ENCODE results near the gene LCLAT1.

Gene LCLAT1

DNA sequence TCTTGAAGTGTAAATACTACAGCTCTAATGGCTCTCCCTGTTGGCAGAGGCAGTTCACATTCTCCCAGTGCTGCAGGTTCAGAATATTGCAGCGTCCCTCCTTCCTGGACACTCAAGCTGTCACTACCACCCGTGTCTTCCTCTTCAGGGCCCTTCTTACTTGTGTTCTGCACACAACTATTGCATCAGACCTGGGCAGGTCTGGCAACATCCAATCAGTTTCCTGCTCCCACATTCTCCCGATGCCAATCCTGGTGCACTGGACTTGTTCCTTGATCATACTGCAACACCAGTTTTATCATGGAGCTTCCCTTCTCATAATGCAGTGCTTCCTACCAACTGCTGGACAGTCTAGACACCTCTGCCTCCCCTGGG is 198.7 kb downstream of the LCLAT1 start:
- no peak overlapping the region for H3K9ac ChIP-seq (ENCODE audit: insufficient read length)
- no peak overlapping the region for H3K27ac ChIP-seq
- H3K4me3 ChIP-seq = no peak overlapping the region
- no peak for DNase-seq (ENCODE audit: low read depth, low spot score)
- no peaks in the 10 kb centered on the region; the same call in 1 of the 2 replicates for H3K36me3 ChIP-seq (ENCODE audit: insufficient read depth, low read length)
- no peak for TF ChIP-seq FOXP2 (optimal IDR thresholded peaks at IDR 0.05; ENCODE audit: control extremely low read depth, extremely low read length, insufficient read depth)
- TF ChIP-seq EZH2 (IDR thresholded peaks at IDR 0.05) = no peak
- no peak for TF ChIP-seq POLR2AphosphoS5 (IDR thresholded peaks at IDR 0.05; ENCODE audit: borderline replicate concordance, low read depth, low read length)
- no peaks in the 10 kb centered on the region for H3K9me3 ChIP-seq (ENCODE audit: low read depth, low read length)

DNA sequence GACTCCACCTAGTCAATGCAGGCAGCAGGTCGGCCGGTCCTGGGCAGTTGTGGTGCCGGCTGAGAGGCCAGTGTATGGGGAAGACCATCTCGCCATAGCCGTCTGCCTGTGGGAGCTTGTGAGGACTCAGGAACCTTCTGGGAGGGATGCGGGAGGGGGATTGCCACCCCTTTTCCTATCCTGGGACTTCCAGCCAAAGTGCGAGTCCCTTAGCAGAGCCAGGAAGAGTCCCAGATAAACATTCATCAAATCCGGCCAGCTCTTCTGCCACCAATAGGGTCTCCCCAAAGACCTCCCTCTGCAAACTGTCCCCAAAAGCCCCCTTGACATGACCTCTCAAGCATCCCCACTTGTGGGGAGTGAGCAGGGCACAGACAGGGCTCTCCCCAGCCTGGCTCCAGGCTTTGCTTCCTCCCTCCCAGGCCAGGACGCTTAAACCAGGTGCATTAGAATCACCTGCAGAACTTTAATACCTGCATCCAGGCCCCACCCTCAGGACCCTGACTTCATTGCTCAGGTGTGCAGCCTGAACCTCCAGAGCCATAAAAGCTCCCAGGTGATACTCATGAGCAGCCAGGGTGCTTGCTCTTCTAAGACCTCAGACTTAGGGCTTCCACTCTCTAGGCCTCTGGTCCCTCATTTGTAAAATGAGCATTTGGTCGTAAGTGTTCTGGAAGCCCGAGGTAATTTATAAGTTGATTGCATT is 200.9 kb downstream of the LCLAT1 start:
- TF ChIP-seq POLR2AphosphoS5 (IDR thresholded peaks at IDR 0.05; ENCODE audit: borderline replicate concordance, low read depth, low read length) = no peak
- TF ChIP-seq FOXP2 (optimal IDR thresholded peaks at IDR 0.05; ENCODE audit: control extremely low read depth, extremely low read length, insufficient read depth) = no peak
- no peak for TF ChIP-seq EZH2 (IDR thresholded peaks at IDR 0.05)
- no peaks in the 10 kb centered on the region for H3K36me3 ChIP-seq (ENCODE audit: insufficient read depth, low read length)
- no peak overlapping the region for H3K27ac ChIP-seq
- H3K9me3 ChIP-seq (ENCODE audit: low read depth, low read length) = no peaks in the 10 kb centered on the region
- H3K4me3 ChIP-seq = no peak overlapping the region
- H3K9ac ChIP-seq (ENCODE audit: insufficient read length) = no peak overlapping the region
- no peak for DNase-seq (ENCODE audit: low read depth, low spot score)

DNA sequence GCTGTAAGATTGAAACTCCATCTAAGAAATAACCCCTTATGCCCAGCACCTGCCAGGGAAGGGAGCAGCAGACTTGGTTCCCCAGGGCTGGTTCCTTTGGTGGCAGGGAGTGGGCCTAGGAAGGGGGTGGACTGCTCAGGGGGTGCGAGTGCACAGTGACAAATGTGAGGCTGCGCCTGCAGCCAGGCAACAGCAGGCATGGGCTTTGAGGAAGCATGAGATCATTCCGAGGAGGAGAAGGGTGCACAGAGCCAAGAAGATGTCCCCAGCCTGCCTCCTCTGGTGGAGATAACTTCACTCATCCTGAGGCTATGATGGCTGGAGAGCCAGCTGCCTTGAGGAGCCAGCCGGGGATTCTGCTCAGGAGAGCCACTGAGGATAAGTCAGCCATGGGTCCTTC is 202.2 kb downstream of the LCLAT1 start:
- Histone ChIP-seq H3K36me3 (ENCODE audit: insufficient read depth, low read length) (no peaks in the 10 kb centered on the region), H3K9ac (ENCODE audit: insufficient read length) (no peak overlapping the region), H3K27ac (no peak overlapping the region), H3K4me3 (no peak overlapping the region), H3K9me3 (ENCODE audit: low read depth, low read length) (no peaks in the 10 kb centered on the region)
- TF ChIP-seq FOXP2 (optimal IDR thresholded peaks at IDR 0.05; ENCODE audit: control extremely low read depth, extremely low read length, insufficient read depth) = no peak
- no peak for TF ChIP-seq POLR2AphosphoS5 (IDR thresholded peaks at IDR 0.05; ENCODE audit: borderline replicate concordance, low read depth, low read length)
- TF ChIP-seq EZH2 (IDR thresholded peaks at IDR 0.05) = no peak
- DNase-seq (ENCODE audit: low read depth, low spot score) = no peak

- DNase-seq (ENCODE audit: low read depth, low spot score) = no peak
- H3K9me3 ChIP-seq (ENCODE audit: low read depth, low read length) = no peaks in the 10 kb centered on the region
- H3K4me3 ChIP-seq = no peak overlapping the region
- H3K36me3 ChIP-seq (ENCODE audit: insufficient read depth, low read length) = no peaks in the 10 kb centered on the region
- H3K9ac ChIP-seq (ENCODE audit: insufficient read length) = no peak overlapping the region
- no peak overlapping the region for H3K27ac ChIP-seq
- TF ChIP-seq FOXP2 (optimal IDR thresholded peaks at IDR 0.05; ENCODE audit: control extremely low read depth, extremely low read length, insufficient read depth) = no peak
- TF ChIP-seq POLR2AphosphoS5 (IDR thresholded peaks at IDR 0.05; ENCODE audit: borderline replicate concordance, low read depth, low read length) = no peak
- TF ChIP-seq EZH2 (IDR thresholded peaks at IDR 0.05) = no peak
Measured at GRCh38 chr2:30649828-30650227, 202.8 kb downstream of the LCLAT1 start.

DNA sequence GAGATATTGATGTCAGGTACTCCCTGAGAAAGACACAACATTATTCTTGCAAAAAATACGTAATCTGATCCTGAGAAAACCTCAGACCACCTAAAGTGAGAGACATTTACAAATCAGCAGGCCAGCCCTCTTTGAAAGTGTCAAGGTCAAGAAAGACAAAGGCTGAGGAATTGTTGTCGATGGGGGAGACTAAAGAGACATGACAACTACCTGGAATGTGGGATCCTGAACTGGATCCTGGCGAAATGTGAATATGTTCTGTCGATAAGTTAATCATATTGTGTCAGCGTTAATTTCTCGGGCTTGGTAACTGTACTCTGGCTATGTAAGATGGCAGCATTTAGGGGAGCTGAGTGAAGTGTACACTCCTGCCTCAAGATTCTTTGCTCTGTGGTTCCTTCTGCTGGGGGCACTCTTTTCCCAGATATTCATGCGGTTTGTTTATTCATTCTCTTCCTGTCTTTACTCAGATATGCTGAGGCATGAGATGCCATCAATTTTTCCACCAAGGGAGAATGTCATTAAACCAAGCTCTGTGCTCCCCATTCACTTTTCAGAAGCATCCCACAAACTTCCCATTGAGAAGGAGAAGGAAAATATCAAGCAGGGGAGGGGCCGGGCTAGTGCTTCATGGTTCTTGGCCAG is 205.3 kb downstream of the LCLAT1 start:
- TF ChIP-seq FOXP2 (optimal IDR thresholded peaks at IDR 0.05; ENCODE audit: control extremely low read depth, extremely low read length, insufficient read depth) (no peak), POLR2AphosphoS5 (IDR thresholded peaks at IDR 0.05; ENCODE audit: borderline replicate concordance, low read depth, low read length) (no peak), EZH2 (IDR thresholded peaks at IDR 0.05) (no peak)

DNA sequence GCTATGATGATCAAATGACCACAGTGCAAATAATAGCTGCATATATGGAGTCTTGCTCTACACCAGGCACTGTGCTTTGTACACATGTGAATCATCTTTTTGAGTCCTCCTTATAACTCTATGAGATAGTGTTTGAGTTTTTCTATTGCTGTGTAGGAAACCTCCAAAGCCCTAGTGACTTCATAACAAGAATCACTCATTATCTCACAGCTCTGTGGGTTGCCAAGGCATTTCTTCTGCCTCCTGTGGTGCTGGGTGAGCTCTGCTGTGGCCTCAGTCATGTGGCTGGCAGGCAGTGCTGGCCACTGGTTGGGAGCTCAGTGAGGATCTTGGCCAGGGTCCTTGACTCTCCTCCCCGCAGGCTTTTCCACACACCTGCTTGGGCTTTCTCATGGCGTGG is 206.8 kb downstream of the LCLAT1 start:
- TF ChIP-seq FOXP2 (optimal IDR thresholded peaks at IDR 0.05; ENCODE audit: control extremely low read depth, extremely low read length, insufficient read depth) (no peak), POLR2AphosphoS5 (IDR thresholded peaks at IDR 0.05; ENCODE audit: borderline replicate concordance, low read depth, low read length) (no peak), EZH2 (IDR thresholded peaks at IDR 0.05) (no peak)
- no peak overlapping the region for H3K27ac ChIP-seq
- H3K9ac ChIP-seq (ENCODE audit: insufficient read length) = no peak overlapping the region
- no peak for DNase-seq (ENCODE audit: low read depth, low spot score)
- no peaks in the 10 kb centered on the region for H3K36me3 ChIP-seq (ENCODE audit: insufficient read depth, low read length)
- no peak overlapping the region for H3K4me3 ChIP-seq
- H3K9me3 ChIP-seq (ENCODE audit: low read depth, low read length) = no peaks in the 10 kb centered on the region

More for the DNA sequence above, 205.3 kb downstream of the LCLAT1 start:
- no peak for DNase-seq (ENCODE audit: low read depth, low spot score)
- no peaks in the 10 kb centered on the region for H3K9me3 ChIP-seq (ENCODE audit: low read depth, low read length)
- H3K4me3 ChIP-seq = no peak overlapping the region
- H3K36me3 ChIP-seq (ENCODE audit: insufficient read depth, low read length) = no peaks in the 10 kb centered on the region
- H3K9ac ChIP-seq (ENCODE audit: insufficient read length) = no peak overlapping the region
- no peak overlapping the region for H3K27ac ChIP-seq

DNA sequence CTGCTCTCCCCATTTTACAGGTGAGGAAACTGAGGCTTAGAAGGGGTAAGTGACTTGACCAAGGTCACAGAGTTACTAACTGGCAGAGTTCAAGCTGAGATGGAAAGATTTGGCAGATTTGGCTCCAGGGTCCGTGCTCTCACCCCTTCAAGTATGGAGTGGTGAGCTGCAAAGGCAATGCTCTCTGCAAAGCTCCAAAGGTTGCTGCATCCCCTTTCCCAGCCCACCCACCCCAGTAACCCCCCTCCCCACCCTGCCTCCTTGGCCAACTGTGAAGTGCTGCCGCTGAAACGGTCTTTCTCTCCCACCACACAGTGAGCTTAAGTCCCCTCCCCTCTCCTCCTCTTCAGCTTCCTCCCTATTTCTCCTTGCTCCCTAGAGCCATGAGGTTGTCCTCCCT is 207.4 kb downstream of the LCLAT1 start:
- H3K36me3 ChIP-seq (ENCODE audit: insufficient read depth, low read length) = no peaks in the 10 kb centered on the region
- no peaks in the 10 kb centered on the region for H3K9me3 ChIP-seq (ENCODE audit: low read depth, low read length)
- no peak overlapping the region for H3K4me3 ChIP-seq
- H3K9ac ChIP-seq (ENCODE audit: insufficient read length) = no peak overlapping the region
- H3K27ac ChIP-seq = no peak overlapping the region
- DNase-seq (ENCODE audit: low read depth, low spot score) = no peak
- no peak for TF ChIP-seq FOXP2 (optimal IDR thresholded peaks at IDR 0.05; ENCODE audit: control extremely low read depth, extremely low read length, insufficient read depth)
- no peak for TF ChIP-seq POLR2AphosphoS5 (IDR thresholded peaks at IDR 0.05; ENCODE audit: borderline replicate concordance, low read depth, low read length)
- no peak for TF ChIP-seq EZH2 (IDR thresholded peaks at IDR 0.05)

DNA sequence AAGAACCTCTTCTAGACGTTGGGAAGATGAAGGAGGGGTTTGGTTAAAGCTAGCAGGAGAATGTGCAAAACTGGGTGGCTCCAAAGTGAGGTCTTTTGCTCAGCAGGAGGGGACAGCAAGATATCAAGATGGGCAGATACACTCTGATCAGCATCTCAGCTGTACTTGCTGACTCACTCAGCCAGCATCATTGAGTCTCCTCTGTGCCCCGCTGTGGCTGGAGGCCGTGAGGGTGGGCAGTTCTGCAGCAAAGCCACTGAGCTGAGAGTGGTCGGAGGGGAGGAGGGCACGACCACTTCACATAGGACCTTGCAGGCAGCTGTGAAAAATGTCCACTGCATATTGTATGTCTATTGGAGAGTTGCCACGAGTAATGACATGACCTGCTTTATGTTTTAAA is 208.2 kb downstream of the LCLAT1 start:
- H3K27ac ChIP-seq = no peak overlapping the region
- no peaks in the 10 kb centered on the region for H3K9me3 ChIP-seq (ENCODE audit: low read depth, low read length)
- no peak for DNase-seq (ENCODE audit: low read depth, low spot score)
- H3K9ac ChIP-seq (ENCODE audit: insufficient read length) = no peak overlapping the region
- no peaks in the 10 kb centered on the region for H3K36me3 ChIP-seq (ENCODE audit: insufficient read depth, low read length)
- no peak overlapping the region for H3K4me3 ChIP-seq
- no peak for TF ChIP-seq EZH2 (IDR thresholded peaks at IDR 0.05)

DNA sequence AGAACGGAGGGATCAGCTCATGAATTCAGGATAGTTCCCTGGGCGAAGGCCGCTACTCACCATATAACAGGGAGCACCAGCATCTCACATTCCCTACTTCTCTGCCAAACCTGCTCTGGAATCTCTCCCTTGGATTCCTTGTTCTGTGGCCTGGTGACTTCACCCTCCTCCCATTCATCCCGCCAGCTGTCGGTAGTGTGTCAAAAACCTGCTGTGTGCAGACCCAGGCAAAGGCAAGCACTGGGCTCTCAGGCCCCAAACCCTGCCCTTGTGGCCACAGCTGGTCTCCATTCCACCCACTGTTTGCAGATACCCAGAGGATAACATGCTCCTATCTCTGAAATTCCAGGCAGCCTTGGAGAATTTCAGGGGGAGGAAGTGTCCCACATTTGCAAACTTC is 208.6 kb downstream of the LCLAT1 start:
- no peak for DNase-seq (ENCODE audit: low read depth, low spot score)
- H3K27ac ChIP-seq = no peak overlapping the region

More for the DNA sequence above, 208.6 kb downstream of the LCLAT1 start:
- TF ChIP-seq POLR2AphosphoS5 (IDR thresholded peaks at IDR 0.05; ENCODE audit: borderline replicate concordance, low read depth, low read length) (no peak), EZH2 (IDR thresholded peaks at IDR 0.05) (no peak), FOXP2 (optimal IDR thresholded peaks at IDR 0.05; ENCODE audit: control extremely low read depth, extremely low read length, insufficient read depth) (no peak)
- no peak overlapping the region for H3K9ac ChIP-seq (ENCODE audit: insufficient read length)
- no peaks in the 10 kb centered on the region for H3K9me3 ChIP-seq (ENCODE audit: low read depth, low read length)
- H3K36me3 ChIP-seq (ENCODE audit: insufficient read depth, low read length) = no peaks in the 10 kb centered on the region
- H3K4me3 ChIP-seq = no peak overlapping the region

Measured in SK-N-MC (cell line).